ENCODE data around the gene PMS1.
"Not testable (repeated sequence)": the region's sequence is repeated elsewhere in the genome, so short reads cannot be mapped to it uniquely, and the experiment has no call there.

Gene PMS1

GRCh38 chr2:189803431-189803830, 19.2 kb downstream of the PMS1 start:
- in situ Hi-C loops (cut with MboI; ENCODE audit: low sequenced_read_pairs): no loop called here

GRCh38 chr2:189818249-189819038, 34.2 kb downstream of the PMS1 start:
- in situ Hi-C loops (cut with MboI; ENCODE audit: low sequenced_read_pairs): no loop called here

- in situ Hi-C loops (cut with MboI; ENCODE audit: low sequenced_read_pairs): no loop called here
These were observed 35.1 kb downstream of the PMS1 start for GRCh38 chr2:189819297-189819704.

- in situ Hi-C loops (cut with MboI; ENCODE audit: low sequenced_read_pairs): no loop called here
These were observed 37.9 kb downstream of the PMS1 start for GRCh38 chr2:189821953-189822748.

- in situ Hi-C loops (cut with MboI; ENCODE audit: low sequenced_read_pairs): no loop called here
These were observed 40.6 kb downstream of the PMS1 start for GRCh38 chr2:189824694-189825396.

GRCh38 chr2:189826039-189826438, 41.8 kb downstream of the PMS1 start:
- in situ Hi-C loops (cut with MboI; ENCODE audit: low sequenced_read_pairs): no loop called here

- in situ Hi-C loops (cut with MboI; ENCODE audit: low sequenced_read_pairs): no loop called here
These were observed 45.0 kb downstream of the PMS1 start for GRCh38 chr2:189829102-189829833.

GRCh38 chr2:189830510-189830909, 46.3 kb downstream of the PMS1 start:
- in situ Hi-C loops (cut with MboI; ENCODE audit: low sequenced_read_pairs): no loop called here

- in situ Hi-C loops (cut with MboI; ENCODE audit: low sequenced_read_pairs): no loop called here
These were observed 49.8 kb downstream of the PMS1 start for GRCh38 chr2:189834059-189834458.

GRCh38 chr2:189834642-189835041, 50.4 kb downstream of the PMS1 start:
- in situ Hi-C loops (cut with MboI; ENCODE audit: low sequenced_read_pairs): not testable (repeated sequence)

GRCh38 chr2:189835855-189836558, 51.8 kb downstream of the PMS1 start:
- in situ Hi-C loops (cut with MboI; ENCODE audit: low sequenced_read_pairs): no loop called here

- in situ Hi-C loops (cut with MboI; ENCODE audit: low sequenced_read_pairs): no loop called here
These were observed 52.4 kb downstream of the PMS1 start for GRCh38 chr2:189836644-189837043.

GRCh38 chr2:189837326-189837725, 53.1 kb downstream of the PMS1 start:
- in situ Hi-C loops (cut with MboI; ENCODE audit: low sequenced_read_pairs): no loop called here

GRCh38 chr2:189841019-189841418, 56.8 kb downstream of the PMS1 start:
- in situ Hi-C loops (cut with MboI; ENCODE audit: low sequenced_read_pairs): no loop called here

- in situ Hi-C loops (cut with MboI; ENCODE audit: low sequenced_read_pairs): no loop called here
These were observed 64.0 kb downstream of the PMS1 start for GRCh38 chr2:189848276-189848675.

GRCh38 chr2:189849550-189849949, 65.3 kb downstream of the PMS1 start:
- in situ Hi-C loops (cut with MboI; ENCODE audit: low sequenced_read_pairs): no loop called here

- in situ Hi-C loops (cut with MboI; ENCODE audit: low sequenced_read_pairs): no loop called here
These were observed 67.0 kb downstream of the PMS1 start for GRCh38 chr2:189851174-189851826.

- in situ Hi-C loops (cut with MboI; ENCODE audit: low sequenced_read_pairs): no loop called here
These were observed 69.9 kb downstream of the PMS1 start for GRCh38 chr2:189854187-189854586.

GRCh38 chr2:189854940-189855339, 70.7 kb downstream of the PMS1 start:
- in situ Hi-C loops (cut with MboI; ENCODE audit: low sequenced_read_pairs): no loop called here

- in situ Hi-C loops (cut with MboI; ENCODE audit: low sequenced_read_pairs): no loop called here
These were observed 74.0 kb downstream of the PMS1 start for GRCh38 chr2:189858291-189858690.

All from HL-60/S4 treated with phorbol 12-myristate 13-acetate at 8.2 ng/mL for 4 days and 3 days (cell line).